Measurements from ENCODE around the gene ARID5B.

ARID5B gene

GRCh38 chr10:62062028-62062427 is 160.5 kb downstream of the ARID5B start:
- no peak for DNase-seq (ENCODE audit: low spot score)
- TF ChIP-seq CTCF (IDR thresholded peaks at IDR 0.05; ENCODE audit: extremely low read depth, missing control alignments): no peak

- DNase-seq (ENCODE audit: low spot score): no peak
- TF ChIP-seq CTCF (IDR thresholded peaks at IDR 0.05; ENCODE audit: extremely low read depth, missing control alignments): no peak
Observed at GRCh38 chr10:62062752-62063512, 161.4 kb downstream of the ARID5B start.

GRCh38 chr10:62063795-62064472 is 162.4 kb downstream of the ARID5B start:
- TF ChIP-seq CTCF (IDR thresholded peaks at IDR 0.05; ENCODE audit: extremely low read depth, missing control alignments): no peak
- DNase-seq (ENCODE audit: low spot score): no peak

- no peak for DNase-seq (ENCODE audit: low spot score)
- TF ChIP-seq CTCF (IDR thresholded peaks at IDR 0.05; ENCODE audit: extremely low read depth, missing control alignments): no peak
Observed at GRCh38 chr10:62067560-62067959, 166.1 kb downstream of the ARID5B start.

- DNase-seq (ENCODE audit: low spot score): no peak
- TF ChIP-seq CTCF (IDR thresholded peaks at IDR 0.05; ENCODE audit: extremely low read depth, missing control alignments): no peak
Observed at GRCh38 chr10:62068464-62068863, 167.0 kb downstream of the ARID5B start.

GRCh38 chr10:62069452-62070178 is 168.1 kb downstream of the ARID5B start:
- TF ChIP-seq CTCF (IDR thresholded peaks at IDR 0.05; ENCODE audit: extremely low read depth, missing control alignments): no peak

GRCh38 chr10:62071846-62072281 is 170.4 kb downstream of the ARID5B start:
- no peak for DNase-seq (ENCODE audit: low spot score)

More at GRCh38 chr10:62069452-62070178, 168.1 kb downstream of the ARID5B start:
- DNase-seq (ENCODE audit: low spot score): no peak

More at GRCh38 chr10:62071846-62072281, 170.4 kb downstream of the ARID5B start:
- TF ChIP-seq CTCF (IDR thresholded peaks at IDR 0.05; ENCODE audit: extremely low read depth, missing control alignments): no peak
